ENCODE data around the gene ZMIZ1. TPM values are rescaled to one million over a fixed set of nuclear protein-coding genes. Genes with fewer than 3 reads are reported as not detected.

Gene ZMIZ1
- total RNA-seq, 2 donors from 2014 or later = 27.2 to 42.2 TPM

DNA sequence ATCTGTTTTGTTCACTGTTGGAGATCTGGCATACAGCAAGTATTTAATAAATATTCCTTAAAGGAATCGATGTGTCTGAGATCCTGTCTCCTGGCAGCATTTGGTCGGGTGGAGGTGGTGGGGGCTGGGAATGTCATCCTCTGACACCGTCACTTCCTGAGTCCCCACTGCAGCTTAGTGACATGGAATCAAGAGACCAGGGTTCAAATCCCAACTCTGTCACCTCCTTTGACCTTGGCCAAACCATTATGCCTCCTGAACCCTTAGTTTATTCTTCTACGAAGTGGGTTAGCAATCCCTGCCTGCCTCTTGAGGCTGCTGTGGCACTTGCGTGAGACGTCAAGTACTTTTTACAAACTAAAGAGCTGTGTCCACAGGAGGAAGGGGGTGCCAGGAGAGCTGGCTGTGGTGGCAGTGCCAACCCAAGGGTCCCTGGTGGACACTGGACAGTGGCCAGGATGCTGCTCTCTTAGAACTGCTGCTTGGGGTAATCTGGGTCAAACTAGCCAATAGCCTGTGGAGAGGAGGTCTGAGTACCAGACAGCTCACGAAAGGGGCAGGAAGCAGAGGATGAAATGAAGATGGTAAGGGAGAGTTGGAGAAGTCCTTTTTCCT is 8.0 kb upstream of the ZMIZ1 start:
- no peaks in the 10 kb centered on the region for H3K36me3 ChIP-seq (replicated peaks in 1 of 2; ENCODE audit: insufficient read depth in 1 of 2, low read depth in 2 of 2)
- H3K9me3 ChIP-seq = no peaks in the 10 kb centered on the region
- no peaks in the 10 kb centered on the region for H3K27me3 ChIP-seq
- DNase-seq = peak; percentile 2 to 15 (median 11)
- no peak for ATAC-seq
- intact Hi-C loops (cut with DNase I) = no loop called here
- TF ChIP-seq POLR2A (IDR thresholded peaks at IDR 0.05) = no peak
- TF ChIP-seq, protein P1, sequence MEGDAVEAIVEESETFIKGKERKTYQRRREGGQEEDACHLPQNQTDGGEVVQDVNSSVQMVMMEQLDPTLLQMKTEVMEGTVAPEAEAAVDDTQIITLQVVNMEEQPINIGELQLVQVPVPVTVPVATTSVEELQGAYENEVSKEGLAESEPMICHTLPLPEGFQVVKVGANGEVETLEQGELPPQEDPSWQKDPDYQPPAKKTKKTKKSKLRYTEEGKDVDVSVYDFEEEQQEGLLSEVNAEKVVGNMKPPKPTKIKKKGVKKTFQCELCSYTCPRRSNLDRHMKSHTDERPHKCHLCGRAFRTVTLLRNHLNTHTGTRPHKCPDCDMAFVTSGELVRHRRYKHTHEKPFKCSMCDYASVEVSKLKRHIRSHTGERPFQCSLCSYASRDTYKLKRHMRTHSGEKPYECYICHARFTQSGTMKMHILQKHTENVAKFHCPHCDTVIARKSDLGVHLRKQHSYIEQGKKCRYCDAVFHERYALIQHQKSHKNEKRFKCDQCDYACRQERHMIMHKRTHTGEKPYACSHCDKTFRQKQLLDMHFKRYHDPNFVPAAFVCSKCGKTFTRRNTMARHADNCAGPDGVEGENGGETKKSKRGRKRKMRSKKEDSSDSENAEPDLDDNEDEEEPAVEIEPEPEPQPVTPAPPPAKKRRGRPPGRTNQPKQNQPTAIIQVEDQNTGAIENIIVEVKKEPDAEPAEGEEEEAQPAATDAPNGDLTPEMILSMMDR (IDR thresholded peaks at IDR 0.05) = no peak
- H3K4me3 ChIP-seq = no peak overlapping the region
- WGBS, 2 donors = 43 to 59% methylated on average over 4 to 7 of the region's 7 CpGs
- peak overlapping the region in 3 of 4 donors; percentile 89 to 94 (median 93) for H3K27ac ChIP-seq
- H3K4me1 ChIP-seq = peaks cover 73% of the 10 kb centered on the region

DNA sequence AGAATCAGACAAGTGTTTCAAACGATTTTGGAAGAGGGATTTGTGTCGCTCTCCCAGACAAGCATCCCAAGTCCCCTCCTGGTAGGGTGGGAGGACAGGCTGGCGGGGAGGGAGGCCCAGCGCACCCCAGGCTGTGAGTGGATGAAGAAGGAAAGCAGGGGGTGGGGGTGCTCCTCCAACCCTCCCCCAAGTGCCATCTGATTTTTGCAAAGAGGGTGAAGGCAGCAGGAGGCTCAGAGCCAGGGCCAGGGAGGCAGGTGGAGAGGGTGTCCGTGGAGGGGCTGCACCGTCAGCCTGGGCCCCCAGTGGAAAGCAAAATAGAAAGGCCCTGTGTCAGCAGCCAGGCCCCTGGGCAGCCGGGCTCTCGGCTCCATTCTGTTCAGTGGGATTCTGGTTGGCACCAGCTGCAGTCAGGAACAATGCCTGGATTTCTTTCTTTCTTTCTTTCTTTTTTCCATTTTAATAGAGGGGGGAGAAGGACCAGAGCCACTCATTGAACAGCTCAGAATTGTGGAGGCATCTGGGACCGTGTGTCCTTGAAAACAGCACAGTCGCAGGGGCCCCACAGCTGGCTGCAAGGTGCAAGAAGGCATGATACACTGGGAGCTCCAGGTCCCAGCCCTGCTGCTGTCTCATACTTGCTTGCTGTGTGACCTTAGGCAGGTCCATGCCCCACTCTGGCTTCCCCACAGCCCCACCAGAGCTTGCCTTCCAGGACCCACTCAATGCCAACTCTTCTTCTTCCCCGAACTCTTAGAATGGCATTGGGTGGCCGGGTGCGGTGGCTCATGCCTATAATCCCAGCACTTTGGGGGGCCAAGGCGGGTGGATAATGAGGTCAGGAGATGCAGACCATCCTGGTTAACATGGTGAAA is 7.1 kb upstream of the ZMIZ1 start:
- WGBS, 2 donors = 76 to 77% methylated on average over 12 to 14 of the region's 14 CpGs
- no peaks in the 10 kb centered on the region for H3K9me3 ChIP-seq
- intact Hi-C loops (cut with DNase I) = no loop called here
- ATAC-seq (no peak), DNase-seq (peak; percentile 3 to 16 (median 12))
- no peak for TF ChIP-seq POLR2A (IDR thresholded peaks at IDR 0.05)
- TF ChIP-seq, protein P1 (IDR thresholded peaks at IDR 0.05) = no peak
- no peaks in the 10 kb centered on the region for H3K36me3 ChIP-seq (replicated peaks in 1 of 2; ENCODE audit: insufficient read depth in 1 of 2, low read depth in 2 of 2)
- peaks cover 81% of the 10 kb centered on the region for H3K4me1 ChIP-seq
- H3K4me3 ChIP-seq = no peak overlapping the region
- peak overlapping the region in 1 of 4 donors; percentile 93 for H3K27ac ChIP-seq
- no peaks in the 10 kb centered on the region for H3K27me3 ChIP-seq

DNA sequence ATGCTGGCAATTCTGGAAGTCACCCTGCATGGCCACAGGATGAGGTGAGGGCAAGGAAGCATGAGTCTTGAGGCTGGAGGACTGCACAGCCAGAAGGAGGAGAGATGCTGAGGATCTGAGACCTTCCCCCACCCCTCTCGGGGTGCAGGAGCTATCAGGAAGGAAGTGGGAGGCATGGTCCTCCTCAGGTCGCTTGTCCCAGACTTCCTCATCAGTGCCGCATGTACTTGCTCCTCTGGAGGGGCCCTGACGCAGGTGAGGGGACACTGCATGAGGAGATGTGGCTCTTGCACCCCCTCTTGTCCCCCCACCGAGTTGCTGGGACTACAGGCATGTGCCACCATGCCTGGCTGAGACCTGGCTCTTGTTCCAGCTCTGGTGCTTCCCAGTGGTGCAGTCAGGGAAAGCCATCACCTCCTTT is 5.7 kb upstream of the ZMIZ1 start:
- WGBS, 2 donors = 68 to 78% methylated on average over 3 to 5 of the region's 5 CpGs
- intact Hi-C loops (cut with DNase I) = no loop called here
- no peaks in the 10 kb centered on the region for H3K9me3 ChIP-seq
- ATAC-seq = no peak
- no peaks in the 10 kb centered on the region for H3K27me3 ChIP-seq
- no peak overlapping the region for H3K4me3 ChIP-seq
- DNase-seq = peak; percentile 1 to 8 (median 4)
- TF ChIP-seq POLR2A (IDR thresholded peaks at IDR 0.05) = no peak
- H3K27ac ChIP-seq = no peak overlapping the region
- H3K4me1 ChIP-seq = peaks cover 72% of the 10 kb centered on the region
- H3K36me3 ChIP-seq (replicated peaks in 1 of 2; ENCODE audit: insufficient read depth in 1 of 2, low read depth in 2 of 2) = no peaks in the 10 kb centered on the region

DNA sequence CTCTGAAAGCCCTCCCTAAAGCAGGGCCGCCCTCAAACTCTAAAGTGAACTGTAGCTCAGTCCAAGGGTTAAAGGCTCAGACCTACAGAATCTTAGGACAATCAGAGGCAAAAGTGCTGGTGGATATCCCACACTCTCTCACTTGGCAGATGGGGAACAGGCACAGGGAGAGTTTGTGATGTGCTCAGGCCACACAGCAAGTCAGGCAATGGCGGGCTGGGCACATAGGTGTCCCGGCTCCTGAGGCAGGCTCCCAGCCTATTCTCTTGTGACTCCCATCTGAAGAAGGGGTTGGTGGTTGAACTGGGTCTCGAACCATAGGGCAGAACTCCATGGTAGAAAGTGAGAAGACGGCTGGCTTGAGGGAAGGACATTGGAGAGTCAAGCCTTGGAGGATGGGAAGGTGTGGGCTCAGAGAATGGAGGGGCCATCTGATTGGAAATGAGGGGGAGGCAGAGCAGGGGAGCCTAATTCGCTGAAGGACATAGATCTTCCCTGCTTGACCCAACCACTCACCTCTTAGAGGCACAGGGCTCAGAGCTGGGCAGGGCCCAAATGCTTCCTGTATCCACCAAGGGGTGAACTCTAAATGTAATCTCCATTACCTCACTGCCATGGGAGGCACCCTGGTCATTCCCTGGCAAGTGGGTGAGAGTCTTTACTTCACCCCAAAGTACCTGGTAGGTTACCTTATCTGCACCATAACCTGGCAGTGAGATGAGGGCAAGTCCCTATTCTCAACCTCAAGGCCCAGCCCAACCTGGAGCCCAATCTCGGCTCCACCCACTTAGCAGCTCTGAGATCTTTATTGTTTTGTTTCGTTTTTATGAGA is 4.9 kb upstream of the ZMIZ1 start:
- no peak overlapping the region for H3K4me3 ChIP-seq
- H3K4me1 ChIP-seq = peaks cover 68% of the 10 kb centered on the region
- no peaks in the 10 kb centered on the region for H3K9me3 ChIP-seq
- H3K36me3 ChIP-seq (replicated peaks in 1 of 2; ENCODE audit: insufficient read depth in 1 of 2, low read depth in 2 of 2) = no peaks in the 10 kb centered on the region
- intact Hi-C loops (cut with DNase I) = no loop called here
- DNase-seq (peak; percentile 36 to 65 (median 54)), ATAC-seq (no peak)
- 74 to 81% methylated on average over 7 to 8 of the region's 8 CpGs for WGBS, 2 donors
- H3K27me3 ChIP-seq = no peaks in the 10 kb centered on the region
- peak overlapping the region in 2 of 4 donors; percentile 26 to 45 for H3K27ac ChIP-seq
- peak in 1 of 3 donors; percentile 3 for TF ChIP-seq POLR2A (IDR thresholded peaks at IDR 0.05)
- TF ChIP-seq, protein P1 (IDR thresholded peaks at IDR 0.05) = no peak

Measured in body of pancreas (tissue), 4 donors.